ENCODE data around the gene ABR. TPM values are rescaled to one million over a fixed set of nuclear protein-coding genes. Genes with fewer than 3 reads are reported as not detected.
A peak's percentile ranks its signal among the peaks of the same experiment; 100 is the strongest.
"Not testable (repeated sequence)": the region's sequence is repeated elsewhere in the genome, so short reads cannot be mapped to it uniquely, and the experiment has no call there.

ABR gene
- total and polyA plus RNA-seq, 10 donors, result 18.5 to 183 (median 121) TPM

GRCh38 chr17:1076299-1076981, 103.3 kb downstream of the ABR start:
- H3K4me1 ChIP-seq, result peaks cover 0 to 16% (median 8%) of the 10 kb centered on the region in 6 donors
- no peak for TF ChIP-seq CTCF (IDR thresholded peaks at IDR 0.05 in 8 of 11, conservative IDR thresholded peaks at IDR 0.05 in 3 of 11)
- TF ChIP-seq POLR2AphosphoS5 (IDR thresholded peaks at IDR 0.05), result no peak
- TF ChIP-seq POLR2A (IDR thresholded peaks at IDR 0.05), result no peak
- H3K27ac ChIP-seq, result no peak overlapping the region
- H3K36me3 ChIP-seq, result peaks cover 0 to 100% (median 42%) of the 10 kb centered on the region in 6 donors
- H3K9me3 ChIP-seq, result no peaks in the 10 kb centered on the region
- H3K4me3 ChIP-seq, result no peak overlapping the region
- 80 to 93% (median 90%) methylated on average over 10 to 15 of the region's 15 CpGs for WGBS, 5 donors
- intact Hi-C loops (cut with DNase I; ENCODE audit: low total_unique reads), result no loop called here
- peak; percentile 31 for DNase-seq
- no peaks in the 10 kb centered on the region for H3K27me3 ChIP-seq (replicated peaks in 1 of 7)

GRCh38 chr17:1074886-1075605, 104.7 kb downstream of the ABR start:
- Histone ChIP-seq H3K4me1 (peaks cover 0 to 3% (median 0%) of the 10 kb centered on the region in 6 donors), H3K27me3 (replicated peaks in 1 of 7) (no peaks in the 10 kb centered on the region), H3K4me3 (no peak overlapping the region), H3K27ac (no peak overlapping the region), H3K36me3 (peaks cover 0 to 100% (median 52%) of the 10 kb centered on the region in 6 donors), H3K9me3 (no peaks in the 10 kb centered on the region)
- intact Hi-C loops (cut with DNase I; ENCODE audit: low total_unique reads), result no loop called here
- peak; percentile 60 for DNase-seq
- WGBS, 5 donors, result 88 to 93% (median 92%) methylated on average over 19 to 20 of the region's 20 CpGs
- TF ChIP-seq CTCF (IDR thresholded peaks at IDR 0.05 in 8 of 11, conservative IDR thresholded peaks at IDR 0.05 in 3 of 11) (no peak), POLR2A (IDR thresholded peaks at IDR 0.05) (no peak), POLR2AphosphoS5 (IDR thresholded peaks at IDR 0.05) (peak in 1 of 3 donors; percentile 24)

- H3K27me3 ChIP-seq (replicated peaks in 1 of 7); H3K9me3 ChIP-seq; intact Hi-C loops (cut with DNase I; ENCODE audit: low total_unique reads); H3K27ac ChIP-seq; H3K4me1 ChIP-seq; H3K4me3 ChIP-seq: not testable (repeated sequence)
- DNase-seq, result peak; percentile 24
- peaks cover 0 to 100% (median 57%) of the 10 kb centered on the region in 6 donors for H3K36me3 ChIP-seq
- 94 to 96% (median 96%) methylated on average over 13 to 15 of the region's 15 CpGs for WGBS, 5 donors
Measured at GRCh38 chr17:1073963-1074625, 105.7 kb downstream of the ABR start.

GRCh38 chr17:1073241-1073962, 106.4 kb downstream of the ABR start:
- Histone ChIP-seq H3K9me3 (no peaks in the 10 kb centered on the region), H3K4me1 (no peaks in the 10 kb centered on the region), H3K4me3 (no peak overlapping the region), H3K27ac (no peak overlapping the region), H3K27me3 (replicated peaks in 1 of 7) (no peaks in the 10 kb centered on the region), H3K36me3 (peaks cover 0 to 100% (median 57%) of the 10 kb centered on the region in 6 donors)
- DNase-seq, result peak; percentile 54
- TF ChIP-seq POLR2A (IDR thresholded peaks at IDR 0.05), result no peak
- TF ChIP-seq CTCF (IDR thresholded peaks at IDR 0.05 in 8 of 11, conservative IDR thresholded peaks at IDR 0.05 in 3 of 11), result no peak
- TF ChIP-seq POLR2AphosphoS5 (IDR thresholded peaks at IDR 0.05), result no peak
- WGBS, 5 donors, result 89 to 96% (median 93%) methylated on average over 20 to 25 of the region's 25 CpGs
- intact Hi-C loops (cut with DNase I; ENCODE audit: low total_unique reads), result no loop called here

Data from spleen (tissue), 11 donors.